Measurements from ENCODE around the gene HECA.

DNA sequence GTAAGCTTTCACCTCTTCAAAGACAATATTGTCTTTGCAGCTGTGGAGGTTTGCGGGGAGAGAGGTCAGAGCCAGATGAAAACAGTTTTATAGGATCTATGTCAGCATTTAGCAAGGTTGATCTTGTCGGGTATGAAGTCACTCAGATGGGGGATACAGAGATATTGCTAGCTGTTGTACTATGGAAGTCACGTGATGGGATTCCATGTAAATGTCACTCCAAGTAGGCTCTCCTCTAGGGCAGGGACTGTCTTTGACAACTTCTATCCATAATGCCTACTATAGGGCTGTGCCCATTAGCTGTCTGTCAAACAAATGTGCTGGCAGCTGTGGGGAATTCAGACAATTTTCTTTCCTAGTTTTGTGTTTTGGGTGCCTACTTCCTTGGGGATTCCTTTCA, 54.8 kb downstream of the HECA start:
- TF ChIP-seq, protein P1, sequence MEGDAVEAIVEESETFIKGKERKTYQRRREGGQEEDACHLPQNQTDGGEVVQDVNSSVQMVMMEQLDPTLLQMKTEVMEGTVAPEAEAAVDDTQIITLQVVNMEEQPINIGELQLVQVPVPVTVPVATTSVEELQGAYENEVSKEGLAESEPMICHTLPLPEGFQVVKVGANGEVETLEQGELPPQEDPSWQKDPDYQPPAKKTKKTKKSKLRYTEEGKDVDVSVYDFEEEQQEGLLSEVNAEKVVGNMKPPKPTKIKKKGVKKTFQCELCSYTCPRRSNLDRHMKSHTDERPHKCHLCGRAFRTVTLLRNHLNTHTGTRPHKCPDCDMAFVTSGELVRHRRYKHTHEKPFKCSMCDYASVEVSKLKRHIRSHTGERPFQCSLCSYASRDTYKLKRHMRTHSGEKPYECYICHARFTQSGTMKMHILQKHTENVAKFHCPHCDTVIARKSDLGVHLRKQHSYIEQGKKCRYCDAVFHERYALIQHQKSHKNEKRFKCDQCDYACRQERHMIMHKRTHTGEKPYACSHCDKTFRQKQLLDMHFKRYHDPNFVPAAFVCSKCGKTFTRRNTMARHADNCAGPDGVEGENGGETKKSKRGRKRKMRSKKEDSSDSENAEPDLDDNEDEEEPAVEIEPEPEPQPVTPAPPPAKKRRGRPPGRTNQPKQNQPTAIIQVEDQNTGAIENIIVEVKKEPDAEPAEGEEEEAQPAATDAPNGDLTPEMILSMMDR (IDR thresholded peaks at IDR 0.05), result no peak
- no peak for TF ChIP-seq POLR2A (IDR thresholded peaks at IDR 0.05)
